ENCODE data around the gene TMEM250.

Gene TMEM250

DNA sequence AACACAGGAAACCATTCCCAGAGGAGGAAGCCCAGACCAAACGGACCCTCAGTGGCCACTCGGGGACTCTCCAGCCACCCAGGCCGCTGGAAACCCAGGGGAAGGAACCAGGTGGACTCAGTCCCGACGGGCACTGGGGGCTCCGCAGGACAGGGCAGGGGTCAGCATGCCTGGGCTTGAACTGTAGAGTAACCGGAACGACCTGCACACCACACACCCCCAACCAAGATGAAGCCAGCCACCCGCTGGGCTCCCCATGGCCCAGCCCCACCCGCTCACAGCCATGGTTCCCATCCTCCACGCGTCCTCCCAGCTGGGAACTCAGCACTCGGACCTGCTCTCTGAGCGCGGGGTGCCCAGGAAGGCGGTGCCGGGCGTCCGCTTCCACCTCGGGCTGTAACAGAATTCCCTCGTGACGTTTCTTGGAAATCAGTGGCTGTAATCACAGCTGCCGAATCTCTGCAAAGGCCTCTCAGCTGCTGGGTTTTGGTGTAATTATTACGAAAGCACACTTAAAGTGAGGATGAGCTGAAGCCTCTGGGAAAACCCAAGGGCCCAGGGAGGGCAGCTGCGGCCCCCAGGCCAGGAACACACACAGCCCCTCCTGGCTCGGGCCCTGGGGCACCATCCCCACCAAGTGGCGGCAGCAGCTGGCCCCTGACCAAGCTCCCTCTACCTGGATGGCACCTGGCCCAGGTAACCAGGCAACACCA, 37.4 kb downstream of the TMEM250 start:
- no peak for DNase-seq

DNA sequence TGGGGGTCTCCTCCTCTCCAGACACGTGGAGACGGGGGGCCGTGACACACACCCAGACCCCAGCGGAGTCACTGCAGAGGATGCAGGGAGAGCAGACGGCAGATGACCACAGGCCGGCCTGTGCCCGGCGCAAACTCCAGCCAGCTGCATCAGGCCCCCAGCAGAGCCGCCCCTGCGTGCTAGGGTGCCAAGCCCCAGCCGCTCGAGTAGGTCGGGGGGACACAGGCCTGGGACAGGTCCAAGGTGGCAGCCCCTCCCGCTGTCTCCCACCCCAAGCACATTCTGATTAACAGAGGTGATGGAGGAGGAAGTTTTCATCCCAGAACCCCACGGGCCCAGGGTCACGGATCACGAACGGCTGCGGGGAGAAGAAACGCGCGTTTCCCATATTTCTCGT, 38.0 kb downstream of the TMEM250 start:
- DNase-seq = no peak

DNA sequence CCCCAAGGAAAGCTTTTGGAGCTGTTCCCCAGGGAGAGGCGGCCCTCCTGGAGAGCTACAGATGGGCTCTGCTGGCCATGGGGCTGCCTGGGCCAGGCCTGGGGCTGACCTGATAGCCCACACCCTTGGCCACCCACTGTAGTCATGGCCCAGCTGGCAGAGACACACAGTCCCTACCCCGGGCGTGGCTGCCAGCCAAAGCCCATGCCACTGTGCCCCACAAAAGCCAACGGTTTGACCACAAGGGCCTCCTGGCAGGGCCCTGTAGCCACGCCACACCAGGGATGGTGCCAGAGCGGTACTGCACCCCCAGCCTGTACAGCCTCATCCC, 38.8 kb downstream of the TMEM250 start:
- no peak for DNase-seq

DNA sequence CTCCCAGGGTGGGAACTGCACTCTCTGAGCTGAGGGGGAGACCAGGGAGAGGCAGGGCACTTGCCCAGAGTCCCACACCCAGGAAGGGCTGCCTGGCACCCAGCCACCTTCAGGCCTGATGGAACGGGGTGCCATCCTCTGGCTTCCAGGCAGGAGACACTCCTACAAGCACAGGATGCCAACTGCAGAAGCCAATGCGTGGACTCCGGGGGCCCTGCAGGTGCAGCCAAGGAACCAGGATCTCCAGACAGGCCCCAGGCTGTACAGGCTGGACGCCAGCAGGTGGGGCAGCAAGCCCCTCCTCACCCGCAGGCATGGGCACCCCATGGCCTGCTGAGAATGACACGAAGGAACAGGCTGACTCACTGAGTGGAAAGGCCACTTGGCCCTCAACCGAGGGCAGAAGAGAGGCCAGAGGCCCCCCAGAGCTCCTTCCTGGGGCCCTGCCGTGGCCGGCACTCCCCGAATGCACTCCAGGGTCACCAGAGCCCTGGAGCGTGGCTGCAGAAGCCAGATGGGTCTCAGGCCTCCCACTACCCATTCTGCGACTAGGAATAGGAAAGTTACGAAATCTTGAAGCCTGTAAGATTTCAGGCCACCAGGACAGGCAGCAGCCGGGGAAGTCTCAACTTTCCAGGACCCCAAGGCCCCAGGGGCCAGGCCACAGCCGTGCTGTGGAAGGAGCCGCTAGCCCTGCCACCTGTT, 39.3 kb downstream of the TMEM250 start:
- DNase-seq = no peak

DNA sequence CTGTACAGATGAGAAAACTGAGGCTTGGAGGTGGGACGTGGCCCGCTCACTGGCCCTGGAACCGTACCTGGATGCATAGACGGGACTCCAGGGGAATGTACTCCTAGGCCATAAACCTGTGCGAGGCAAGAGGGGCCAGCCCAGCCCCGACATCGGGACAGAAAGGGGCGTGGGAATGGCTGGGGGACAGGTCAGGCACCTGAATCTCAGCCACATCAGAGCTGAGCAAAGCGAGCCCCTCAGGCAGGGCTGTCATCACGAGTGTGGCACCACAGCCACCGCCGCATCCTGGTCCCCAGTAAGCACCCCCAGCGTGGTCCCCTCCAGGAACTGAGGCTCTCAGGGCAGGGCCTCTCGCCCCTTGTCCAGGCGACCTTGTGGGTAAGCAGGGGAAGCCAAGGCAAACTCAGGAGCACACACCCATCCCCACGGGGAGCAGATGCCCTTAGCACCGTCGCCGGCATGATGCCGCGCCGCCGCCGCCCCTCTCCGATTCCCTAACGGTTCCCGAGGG, 40.1 kb downstream of the TMEM250 start:
- DNase-seq = no peak

DNA sequence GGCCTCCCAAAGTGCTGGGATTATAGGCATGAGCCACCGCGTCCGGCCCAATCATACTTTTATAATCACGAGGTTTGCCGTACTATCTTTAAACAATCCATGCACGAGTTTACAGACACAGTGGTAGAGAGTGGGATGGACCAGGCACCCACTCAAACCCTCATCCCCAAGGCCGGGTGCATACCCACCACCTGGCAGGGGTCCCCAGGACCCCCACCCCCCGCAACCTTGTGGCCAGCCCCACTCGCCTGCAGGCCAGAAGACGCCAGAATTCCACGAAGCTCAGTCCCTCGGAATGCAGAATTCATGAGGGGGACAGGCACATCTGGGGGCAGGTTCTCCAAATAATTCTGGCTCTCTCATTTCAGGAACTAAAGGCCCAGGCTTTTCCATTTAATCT, 40.7 kb downstream of the TMEM250 start:
- DNase-seq = no peak

DNA sequence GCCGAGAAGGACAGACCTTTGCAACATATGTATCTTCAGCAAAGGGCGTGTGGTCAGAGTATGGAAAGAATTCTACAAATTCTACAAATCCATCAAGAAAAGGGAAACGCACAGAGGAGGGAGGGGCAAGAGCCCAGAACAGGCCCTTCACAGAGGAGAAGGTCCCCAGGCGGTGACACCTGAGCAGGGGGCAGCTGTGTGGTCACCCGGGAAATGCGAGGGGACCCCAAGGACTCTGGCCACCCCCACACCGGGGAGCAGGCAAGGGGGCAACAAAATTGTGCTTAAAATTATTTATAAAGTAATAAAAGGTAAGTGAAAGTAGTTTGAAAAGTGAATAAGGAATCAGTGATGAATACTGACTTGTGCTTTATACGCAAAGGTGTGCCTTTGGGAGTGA, 41.2 kb downstream of the TMEM250 start:
- no peak for DNase-seq

DNA sequence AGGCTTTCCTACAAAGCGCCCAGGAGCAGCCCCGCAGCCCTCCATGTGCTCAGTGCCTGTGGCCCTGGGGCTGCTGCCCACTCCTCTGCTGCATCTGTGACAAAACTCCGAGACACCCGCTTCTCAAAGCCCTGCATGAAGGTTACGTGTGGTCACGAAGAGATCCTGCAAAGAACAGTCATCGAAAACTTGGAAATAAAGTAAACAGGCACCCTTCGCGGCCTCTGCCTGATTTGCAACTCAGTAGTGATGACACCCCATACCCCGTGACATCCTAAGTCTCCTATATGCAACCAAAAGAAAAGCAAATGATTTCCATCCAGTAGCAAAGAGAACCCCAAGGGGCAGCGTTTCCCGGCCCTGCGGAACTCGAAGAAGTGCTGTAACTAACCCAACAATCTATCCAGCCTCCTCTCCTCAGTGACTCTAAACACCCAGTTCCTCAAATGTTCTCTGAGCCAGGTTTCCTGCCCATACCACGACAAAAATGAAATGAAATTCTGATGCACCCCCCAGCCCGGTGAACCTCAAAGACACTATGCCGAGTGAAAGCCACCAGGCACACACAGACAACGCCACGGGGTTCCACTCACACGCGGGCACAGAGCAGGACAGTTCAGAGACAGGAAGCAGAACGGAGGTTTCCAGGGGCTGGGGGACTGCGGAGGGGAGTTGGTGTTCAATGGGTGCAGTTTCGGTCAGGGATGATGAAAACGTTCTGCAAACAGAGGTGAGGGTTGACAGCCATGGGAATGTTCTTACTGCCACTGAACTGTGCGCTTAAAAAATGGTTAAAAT, 42.6 kb downstream of the TMEM250 start:
- DNase-seq = no peak

DNA sequence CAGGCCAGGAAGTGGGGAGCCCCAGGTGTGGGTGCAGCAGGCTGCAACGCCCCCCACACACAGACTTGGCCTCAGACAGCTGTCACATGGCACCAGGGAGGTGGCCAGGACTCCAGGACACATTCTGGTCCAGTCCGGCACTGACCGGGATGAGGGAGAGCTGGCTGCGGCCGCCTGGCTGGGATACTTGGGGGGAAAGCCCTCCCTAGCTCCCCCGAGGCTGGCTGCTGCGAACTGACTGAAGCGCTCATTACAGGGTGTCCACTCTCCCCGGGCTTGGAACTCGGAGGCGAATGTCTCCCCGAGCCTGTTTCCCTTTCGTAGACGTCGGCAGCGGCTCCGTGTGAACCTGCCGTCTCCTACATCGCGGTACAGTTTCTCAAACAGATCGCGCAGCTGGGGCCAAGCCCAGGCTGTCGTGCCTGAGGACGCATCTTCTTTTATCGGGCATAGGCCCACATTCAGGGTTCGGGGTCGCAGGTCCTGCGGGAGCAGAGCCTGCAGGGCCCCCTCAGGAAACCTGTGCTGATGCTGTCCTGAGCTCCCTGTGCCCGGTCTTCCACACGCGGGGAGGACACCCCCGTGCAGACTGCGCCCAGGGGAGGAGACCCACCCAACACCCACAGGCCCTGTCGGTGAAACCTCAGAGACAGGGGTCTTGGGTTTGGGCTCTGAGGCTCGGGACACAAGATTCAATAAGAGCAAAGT, 43.4 kb downstream of the TMEM250 start:
- peak; percentile 27 for DNase-seq

DNA sequence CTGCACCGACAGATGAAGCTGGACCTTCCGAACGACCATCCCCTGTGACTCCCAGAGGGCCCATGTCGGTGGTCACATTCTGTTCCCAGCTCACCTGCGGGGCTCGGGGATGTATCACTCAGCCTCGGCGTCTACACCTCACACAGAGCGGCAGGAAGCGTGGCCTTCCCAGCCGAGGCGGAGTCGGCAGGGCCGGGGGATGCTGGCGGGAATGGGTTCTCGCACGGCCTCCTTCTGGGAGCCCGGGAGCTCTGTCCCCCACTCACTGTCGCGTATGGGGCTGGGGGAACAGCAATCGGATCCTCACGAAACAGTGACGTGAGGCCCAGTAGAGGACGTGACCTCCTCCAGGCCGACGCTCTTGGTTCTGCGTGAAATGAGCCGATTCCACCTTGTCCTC, 44.0 kb downstream of the TMEM250 start:
- no peak for DNase-seq
